Left ventricle myocardium superior (tissue), 1 donor: ENCODE data around the gene SGMS1. TPM values are rescaled to one million over a fixed set of nuclear protein-coding genes. Genes with fewer than 3 reads are reported as not detected.
"Not testable (repeated sequence)": the region's sequence is repeated elsewhere in the genome, so short reads cannot be mapped to it uniquely, and the experiment has no call there.

Experiments used
- ATAC-seq: fragments of 200-7000 bp; cut with Tn5 transposase; one replicate; pipeline ENCODE4 v1.9.1; 2020; ENCODE audit warnings: mild to moderate bottlenecking, moderate library complexity
- DNase-seq: peaks from one replicate; pipeline ENCODE4 v3.0.0-alpha.2; 2020
- intact Hi-C: fragments of 100-400 bp; cut with micrococcal nuclease; formaldehyde crosslinking; loops from one replicate; pipeline ENCODE4 v1.11.0; 2022
- total RNA-seq: library from RNA; stranded (reverse); fragmentation: NEBNext Ultra II Directional; extraction: Animal tissue kit (Norgen Biotek cat#: 25700); gene quantifications from one replicate; pipeline ENCODE4 v1.2.1, GENCODE V29; 2021
- donor health status: DM: no; HTN: yes; CAD: no; lungs with severe emphysema.

Gene SGMS1
- total RNA-seq, 1 donor from 2014 or later: 21.9 TPM

GRCh38 chr10:50572017-50572491, 51.7 kb downstream of the SGMS1 start:
- DNase-seq (no peak), ATAC-seq (no peak)
- intact Hi-C loops: no loop called here

- ATAC-seq, DNase-seq, intact Hi-C loops: not testable (repeated sequence)
Measured at GRCh38 chr10:50568750-50569149, 55.0 kb downstream of the SGMS1 start.

GRCh38 chr10:50567384-50567783, 56.4 kb downstream of the SGMS1 start:
- DNase-seq (no peak), ATAC-seq (peak; percentile 56)
- intact Hi-C loops: no loop called here

DNA sequence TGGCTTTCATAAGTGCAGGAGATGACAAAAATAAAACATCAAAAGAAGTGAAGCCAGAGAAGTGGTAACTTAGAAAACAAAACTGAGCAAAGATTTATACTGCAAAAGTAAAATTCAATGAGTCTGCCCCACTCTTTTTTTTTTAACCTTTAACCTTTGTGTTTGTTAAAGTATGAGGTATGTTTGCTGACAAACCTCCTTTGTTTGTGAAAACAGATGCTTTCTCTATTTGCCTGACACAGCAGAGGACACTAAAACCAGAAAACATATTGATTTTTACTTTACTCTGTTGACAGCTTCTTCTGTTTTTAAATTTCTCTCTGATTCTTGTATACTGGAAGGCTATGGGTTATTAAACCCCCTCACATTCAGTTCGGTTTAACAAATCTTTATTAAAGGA, 57.6 kb downstream of the SGMS1 start:
- intact Hi-C loops: no loop called here
- ATAC-seq (no peak), DNase-seq (no peak)

GRCh38 chr10:50565301-50566083, 58.3 kb downstream of the SGMS1 start:
- no peak for ATAC-seq

GRCh38 chr10:50563906-50564305, 59.9 kb downstream of the SGMS1 start:
- DNase-seq (no peak), ATAC-seq (no peak)
- intact Hi-C loops: no loop called here

More at GRCh38 chr10:50565301-50566083, 58.3 kb downstream of the SGMS1 start:
- intact Hi-C loops: no loop called here
- no peak for DNase-seq

DNA sequence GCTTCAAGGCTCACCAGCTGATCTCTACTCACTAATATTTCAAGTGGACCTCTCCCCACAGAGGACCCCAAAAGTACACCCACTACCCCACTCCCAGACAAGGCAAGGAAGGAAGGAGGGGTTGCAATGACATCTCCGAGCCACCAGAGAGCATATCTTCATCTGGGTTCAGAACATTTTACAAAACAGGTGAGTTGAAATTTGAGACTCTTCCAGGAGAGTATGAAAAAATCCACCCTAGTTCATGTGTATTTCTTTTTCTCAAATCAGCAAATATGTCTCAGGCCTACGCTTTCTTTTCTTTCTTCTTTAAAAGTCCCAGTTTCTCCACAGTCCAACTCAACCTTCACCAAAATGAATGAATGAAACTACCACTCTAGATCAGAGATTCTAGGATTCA, 61.9 kb downstream of the SGMS1 start:
- ATAC-seq (peak; percentile 29), DNase-seq (no peak)
- intact Hi-C loops: no loop called here

DNA sequence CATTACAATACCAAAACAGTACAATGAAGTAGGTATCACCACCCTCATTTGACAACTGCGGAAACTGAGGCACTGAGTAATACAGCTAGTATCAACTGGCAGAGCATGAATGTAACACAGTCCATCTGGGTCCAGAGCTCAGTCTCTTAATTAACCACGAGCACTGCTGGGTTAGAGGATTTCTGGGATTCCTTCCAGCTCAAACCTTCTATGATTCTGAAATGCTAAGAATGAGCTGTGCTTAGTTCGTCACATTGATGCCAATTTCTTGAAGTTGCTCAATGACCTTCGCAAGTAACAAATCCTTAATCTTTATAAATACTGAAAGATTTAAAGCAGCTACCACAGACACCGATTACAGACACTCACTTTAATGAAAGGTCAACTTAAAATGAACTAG, 62.5 kb downstream of the SGMS1 start:
- intact Hi-C loops: no loop called here
- DNase-seq: no peak

GRCh38 chr10:50560370-50560769, 63.4 kb downstream of the SGMS1 start:
- DNase-seq (no peak), ATAC-seq (no peak)
- intact Hi-C loops: no loop called here

More for the DNA sequence above, 62.5 kb downstream of the SGMS1 start:
- peak; percentile 82 for ATAC-seq

DNA sequence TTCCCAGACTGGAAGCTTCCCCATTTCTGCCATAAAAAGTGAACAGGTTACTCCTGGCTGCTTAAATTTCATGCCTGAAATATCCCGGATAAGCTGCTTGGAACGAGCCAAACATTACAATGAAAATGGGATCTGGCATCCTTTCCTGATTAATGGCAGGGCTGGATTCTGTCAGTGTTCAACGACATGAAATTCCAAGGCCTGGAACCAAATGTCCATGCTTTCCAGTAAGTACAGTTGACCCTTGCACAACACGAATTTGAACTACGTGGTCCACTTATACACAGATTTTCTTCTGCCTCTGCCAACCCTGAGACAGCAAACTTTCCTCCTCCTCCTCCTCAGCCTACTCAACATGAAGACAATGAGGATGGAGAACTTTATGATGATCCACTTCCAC, 65.4 kb downstream of the SGMS1 start:
- DNase-seq: no peak
- intact Hi-C loops: loop anchor here (5.0 to 10.0 kb wide), 2 partner anchors 49 to 234 kb away; no protein-coding TSS in a partner anchor
- peak; percentile 64 for ATAC-seq

- ATAC-seq: no peak
- intact Hi-C loops: loop anchor here (5.0 to 10.0 kb wide), 2 partner anchors 50 to 232 kb away; no protein-coding TSS in a partner anchor
Measured at GRCh38 chr10:50557130-50557682, 66.5 kb downstream of the SGMS1 start.

GRCh38 chr10:50556237-50557120, 67.3 kb downstream of the SGMS1 start:
- DNase-seq (no peak), ATAC-seq (no peak)
- intact Hi-C loops: loop anchor here (5.0 to 10.0 kb wide), 2 partner anchors 51 to 232 kb away; no protein-coding TSS in a partner anchor

More at GRCh38 chr10:50557130-50557682, 66.5 kb downstream of the SGMS1 start:
- no peak for DNase-seq

DNA sequence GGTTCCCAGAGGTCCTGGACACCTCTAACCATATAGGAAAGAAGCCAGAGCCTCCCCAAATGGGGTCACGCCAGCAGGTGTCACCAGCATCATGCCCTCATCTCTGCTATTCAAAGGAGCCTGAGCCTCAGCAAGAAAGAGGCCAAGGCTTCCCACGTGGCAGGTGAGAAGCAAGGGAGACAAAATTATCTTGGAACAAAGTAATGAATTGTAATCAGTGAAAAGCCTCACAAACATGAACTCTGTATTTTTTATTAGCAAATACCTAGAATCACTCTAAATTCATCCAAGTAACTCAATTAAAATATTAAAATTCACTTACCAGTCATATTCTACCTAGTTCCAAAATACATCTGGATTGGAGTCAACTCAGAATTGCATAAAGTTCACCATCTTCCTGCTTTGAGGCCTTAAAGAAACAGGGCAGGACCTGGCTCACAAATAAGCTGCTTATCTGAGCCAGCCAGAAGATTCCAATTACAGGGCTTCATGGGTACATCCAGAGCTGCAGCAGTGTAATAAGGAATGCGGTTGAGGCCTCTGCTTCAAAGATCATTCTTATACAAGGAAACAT, 68.7 kb downstream of the SGMS1 start:
- ATAC-seq (peak; percentile 70), DNase-seq (no peak)
- intact Hi-C loops: loop anchor here (5.0 to 10.0 kb wide), 2 partner anchors 52 to 230 kb away; no protein-coding TSS in a partner anchor

DNA sequence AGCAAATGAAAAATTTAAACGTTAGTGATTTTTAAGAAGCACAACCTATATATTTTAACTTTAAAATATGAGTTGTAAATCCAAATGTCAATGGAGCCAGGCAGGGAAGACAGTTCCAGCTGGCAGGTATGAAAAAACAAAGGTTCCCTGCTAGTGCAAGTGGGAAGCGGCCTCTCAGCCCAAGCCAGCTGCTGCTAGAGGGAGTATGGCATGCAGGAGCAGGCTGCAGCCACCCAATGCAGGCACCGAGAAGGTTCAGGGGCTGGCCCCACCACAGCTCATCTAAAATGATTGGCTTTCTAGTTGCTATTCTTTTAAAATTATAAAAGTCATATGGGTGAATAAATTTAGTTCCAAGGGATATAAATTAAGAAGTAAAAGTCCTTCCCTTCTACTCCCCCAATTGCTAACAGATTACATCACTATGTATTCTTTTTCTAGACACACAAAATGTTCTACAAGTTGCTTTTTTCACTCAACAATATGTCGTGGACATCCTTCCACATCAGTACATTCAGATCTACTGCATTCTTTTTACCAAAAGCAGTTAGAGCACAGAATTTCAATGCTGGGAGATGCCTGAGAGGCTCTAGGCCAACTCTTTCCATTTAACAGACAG, 69.3 kb downstream of the SGMS1 start:
- intact Hi-C loops: loop anchor here (10.0 kb wide), 1 partner anchor 230 kb away; no protein-coding TSS in a partner anchor
- peak; percentile 48 for DNase-seq
- ATAC-seq: peak; percentile 24

- DNase-seq (no peak), ATAC-seq (no peak)
- intact Hi-C loops: loop anchor here (10.0 kb wide), 1 partner anchor 228 kb away; no protein-coding TSS in a partner anchor
Measured at GRCh38 chr10:50552771-50553535, 70.8 kb downstream of the SGMS1 start.

DNA sequence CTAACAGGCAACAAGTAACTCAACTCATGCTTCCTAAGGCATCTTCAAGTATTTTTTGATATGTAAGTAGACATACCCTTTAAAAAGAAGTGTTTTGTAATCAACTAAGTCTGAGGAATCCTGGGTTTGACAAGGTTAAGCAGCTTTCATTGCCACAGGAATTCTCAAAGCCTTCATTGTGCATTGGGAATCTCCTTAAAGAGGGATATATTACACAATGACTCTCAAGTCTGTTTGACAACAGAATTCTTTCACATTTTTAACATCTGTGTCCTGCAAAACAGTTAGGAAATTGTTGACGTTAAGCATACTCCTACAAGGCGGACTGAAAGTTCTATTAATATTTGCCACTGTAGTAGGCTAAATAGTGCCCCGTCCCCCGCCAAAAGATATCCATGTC, 71.4 kb downstream of the SGMS1 start:
- ATAC-seq (peak; percentile 4), DNase-seq (no peak)
- intact Hi-C loops: loop anchor here (10.0 kb wide), 1 partner anchor 228 kb away; no protein-coding TSS in a partner anchor

DNA sequence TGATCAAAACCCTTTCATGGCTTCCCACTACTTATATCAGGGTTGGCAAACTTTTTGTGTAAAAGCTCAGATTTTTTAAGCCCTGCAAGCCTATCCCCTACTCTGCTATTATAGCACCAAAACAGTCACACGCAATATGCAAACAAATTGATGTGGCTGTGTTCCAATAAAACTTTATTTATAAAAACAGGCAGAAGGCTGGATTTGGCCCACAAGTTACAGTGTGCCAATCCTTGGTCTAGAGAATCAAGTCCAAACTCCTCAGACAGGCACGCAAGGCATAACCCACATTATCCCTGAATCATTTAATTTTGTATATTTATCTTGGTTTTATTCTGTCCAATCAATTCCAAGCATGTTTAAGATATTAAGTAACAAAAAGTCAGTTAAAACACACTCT, 71.9 kb downstream of the SGMS1 start:
- intact Hi-C loops: loop anchor here (10.0 kb wide), 1 partner anchor 227 kb away; no protein-coding TSS in a partner anchor
- DNase-seq: no peak

More for the DNA sequence above, 71.9 kb downstream of the SGMS1 start:
- no peak for ATAC-seq
